Neural progenitor cell (in vitro differentiated cells): ENCODE results near the gene CD99L2. TPM values are rescaled to one million over a fixed set of nuclear protein-coding genes. Genes with fewer than 3 reads are reported as not detected.

Experiments
- DNase-seq: peaks from one replicate; pipeline ENCODE4 v3.0.0-alpha.2; 2016; ENCODE audit warnings: low spot score
- H2AFZ ChIP-seq: fragments of 200-600 bp; sonication (generic); replicated peaks from 2 replicates; pipeline ENCODE4 v1.6.1; 2016; ENCODE audit warnings: antibody characterized with exemption
- H3F3A ChIP-seq: fragments of 200-600 bp; sonication (generic); 2 replicates; pipeline ENCODE4 v1.6.1; 2016; ENCODE audit warnings: antibody characterized with exemption, low read depth
- H3K27ac ChIP-seq: fragments of 200-600 bp; sonication (generic); 2 replicates; pipeline ENCODE4 v1.5.1; 2016; ENCODE audit warnings: mild to moderate bottlenecking
- H3K27me3 ChIP-seq: fragments of 200-600 bp; sonication (generic); 2 replicates; pipeline ENCODE4 v1.6.1; 2016; ENCODE audit warnings: mild to moderate bottlenecking, moderate library complexity
- H3K36me3 ChIP-seq: fragments of 200-600 bp; sonication (generic); 2 replicates; pipeline ENCODE4 v1.5.1; 2016
- H3K4me1 ChIP-seq: fragments of 200-600 bp; sonication (generic); 2 replicates; pipeline ENCODE4 v1.6.1; 2016; ENCODE audit warnings: mixed run types
- H3K4me2 ChIP-seq: fragments of 200-600 bp; sonication (generic); 2 replicates; pipeline ENCODE4 v1.6.1; 2016
- H3K4me3 ChIP-seq: fragments of 200-600 bp; sonication (generic); 2 replicates; pipeline ENCODE4 v1.5.1; 2016
- H3K79me2 ChIP-seq: fragments of 200-600 bp; sonication (generic); 2 replicates; pipeline ENCODE4 v1.6.1; 2016; ENCODE audit warnings: low read depth
- H3K9ac ChIP-seq: fragments of 200-600 bp; sonication (generic); 2 replicates; pipeline ENCODE4 v1.6.1; 2016
- H3K9me3 ChIP-seq: fragments of 200-600 bp; sonication (generic); 2 replicates; pipeline ENCODE4 v1.5.1; 2016; ENCODE audit warnings: low read depth
- H4K20me1 ChIP-seq: fragments of 200-600 bp; sonication (generic); 2 replicates; pipeline ENCODE4 v1.6.1; 2016; ENCODE audit warnings: low read depth
- H3K27ac Mint-ChIP-seq: 3 replicates; pipeline ENCODE4 v1.8.0; 2021; ENCODE audit warnings: mixed read lengths
- H3K27me3 Mint-ChIP-seq: 2 replicates; pipeline ENCODE4 v1.8.0; 2022; ENCODE audit warnings: low read depth, mild to moderate bottlenecking, inconsistent platforms, moderate library complexity, mixed read lengths; ENCODE audit not compliant: insufficient read depth
- H3K36me3 Mint-ChIP-seq: 3 replicates; pipeline ENCODE4 v1.8.0; 2021; ENCODE audit warnings: mixed read lengths
- H3K4me1 Mint-ChIP-seq: 3 replicates; pipeline ENCODE4 v1.8.0; 2021; ENCODE audit warnings: mixed read lengths
- H3K4me3 Mint-ChIP-seq: 3 replicates; pipeline ENCODE4 v1.8.0; 2021; ENCODE audit warnings: mild to moderate bottlenecking, moderate library complexity, mixed read lengths
- H3K9me3 Mint-ChIP-seq: 3 replicates; pipeline ENCODE4 v1.8.0; 2020; ENCODE audit warnings: mixed read lengths
- EZH2 ChIP-seq: fragments of 200-600 bp; sonication (generic); IDR thresholded peaks from 2 replicates; pipeline ENCODE4 v1.6.1; 2017; ENCODE audit warnings: antibody characterized with exemption, mild to moderate bottlenecking, moderate library complexity
- EZH2phosphoT487 ChIP-seq: fragments of 200-600 bp; sonication (generic); IDR thresholded peaks from 2 replicates; pipeline ENCODE4 v1.6.1; 2017; ENCODE audit warnings: antibody characterized with exemption
- total RNA-seq: library from RNA; depleted of rRNA; stranded (reverse); fragments of >200 nt; gene quantifications from 2 replicates; pipeline ENCODE4 v1.2.3, GENCODE V29; 2015; ENCODE audit warnings: low replicate concordance
- TF ChIP-seq, protein P1 (sequence below): fragments of 200-600 bp; sonication (generic); IDR thresholded peaks from 2 replicates; pipeline ENCODE4 v1.5.1; 2017; ENCODE audit warnings: antibody characterized with exemption, mild to moderate bottlenecking

The CD99L2 gene
- total RNA-seq, 1 donor from 2014 or later: 24.7 TPM

DNA sequence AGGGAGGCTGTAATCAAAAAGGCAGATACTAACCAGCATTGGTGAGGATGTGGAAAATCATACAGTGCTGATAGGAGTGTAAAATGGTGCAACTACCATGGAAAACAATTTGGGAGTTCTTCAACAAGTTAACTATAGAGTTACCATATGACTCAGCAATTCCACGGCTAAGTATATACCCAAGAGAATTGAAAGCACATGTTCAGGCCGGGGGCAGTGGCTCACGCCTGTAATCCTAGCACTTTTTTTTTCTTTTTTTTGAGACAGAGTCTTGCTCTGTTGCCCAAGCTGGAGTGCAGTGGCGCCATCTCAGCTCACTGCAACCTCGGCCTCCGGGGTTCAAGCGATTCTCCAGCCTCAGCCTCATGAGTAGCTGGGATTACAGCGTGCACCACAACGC, 15.0 kb upstream of the CD99L2 start:
- Histone ChIP-seq H3K27ac (no peak overlapping the region), H3K36me3 (no peaks in the 10 kb centered on the region), H3K9me3 (no peaks in the 10 kb centered on the region), H3K4me3 (no peak overlapping the region), H2AFZ (no peak overlapping the region), H3K4me1 (no peaks in the 10 kb centered on the region), H3K4me2 (no peak overlapping the region), H3F3A (no peaks in the 10 kb centered on the region), H3K79me2 (no peaks in the 10 kb centered on the region), H3K27me3 (no peaks in the 10 kb centered on the region), H3K9ac (no peak overlapping the region), H4K20me1 (no peaks in the 10 kb centered on the region)
- TF ChIP-seq EZH2: no peak
- TF ChIP-seq, protein P1, sequence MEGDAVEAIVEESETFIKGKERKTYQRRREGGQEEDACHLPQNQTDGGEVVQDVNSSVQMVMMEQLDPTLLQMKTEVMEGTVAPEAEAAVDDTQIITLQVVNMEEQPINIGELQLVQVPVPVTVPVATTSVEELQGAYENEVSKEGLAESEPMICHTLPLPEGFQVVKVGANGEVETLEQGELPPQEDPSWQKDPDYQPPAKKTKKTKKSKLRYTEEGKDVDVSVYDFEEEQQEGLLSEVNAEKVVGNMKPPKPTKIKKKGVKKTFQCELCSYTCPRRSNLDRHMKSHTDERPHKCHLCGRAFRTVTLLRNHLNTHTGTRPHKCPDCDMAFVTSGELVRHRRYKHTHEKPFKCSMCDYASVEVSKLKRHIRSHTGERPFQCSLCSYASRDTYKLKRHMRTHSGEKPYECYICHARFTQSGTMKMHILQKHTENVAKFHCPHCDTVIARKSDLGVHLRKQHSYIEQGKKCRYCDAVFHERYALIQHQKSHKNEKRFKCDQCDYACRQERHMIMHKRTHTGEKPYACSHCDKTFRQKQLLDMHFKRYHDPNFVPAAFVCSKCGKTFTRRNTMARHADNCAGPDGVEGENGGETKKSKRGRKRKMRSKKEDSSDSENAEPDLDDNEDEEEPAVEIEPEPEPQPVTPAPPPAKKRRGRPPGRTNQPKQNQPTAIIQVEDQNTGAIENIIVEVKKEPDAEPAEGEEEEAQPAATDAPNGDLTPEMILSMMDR: no peak
- TF ChIP-seq EZH2phosphoT487: no peak
- no peak for DNase-seq
- Mint-ChIP-seq H3K27me3 (peaks cover 2% of the 10 kb centered on the region), H3K27ac (no peak overlapping the region), H3K4me1 (no peaks in the 10 kb centered on the region), H3K36me3 (no peaks in the 10 kb centered on the region), H3K9me3 (no peaks in the 10 kb centered on the region), H3K4me3 (no peak overlapping the region)

DNA sequence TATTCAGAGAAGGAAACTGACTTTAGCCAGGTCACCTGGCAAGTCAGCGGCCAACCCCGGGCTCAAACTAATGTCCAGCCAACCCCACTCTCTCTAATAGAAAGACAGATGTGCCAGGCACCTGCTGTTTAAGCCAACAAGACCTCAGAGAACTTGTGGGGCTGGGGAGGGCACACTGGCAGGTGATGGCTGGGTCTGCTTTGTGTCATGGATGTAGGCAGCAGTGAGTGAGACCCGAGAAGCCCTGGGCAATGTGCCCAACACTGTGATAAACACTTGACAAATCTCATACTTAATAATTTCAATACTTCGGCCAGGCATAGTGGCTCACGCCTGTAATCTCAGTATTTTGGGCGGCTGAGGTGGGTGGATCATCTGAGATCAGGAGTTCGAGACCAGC, 9.0 kb upstream of the CD99L2 start:
- Mint-ChIP-seq H3K9me3 (peaks cover 7% of the 10 kb centered on the region), H3K36me3 (no peaks in the 10 kb centered on the region), H3K4me3 (no peak overlapping the region), H3K27ac (no peak overlapping the region), H3K4me1 (peaks cover 7% of the 10 kb centered on the region), H3K27me3 (peaks cover 6% of the 10 kb centered on the region)
- Histone ChIP-seq H3K27ac (no peak overlapping the region), H3K4me1 (peaks cover 9% of the 10 kb centered on the region), H4K20me1 (no peaks in the 10 kb centered on the region), H3F3A (peaks cover 8% of the 10 kb centered on the region), H3K27me3 (peaks cover 10% of the 10 kb centered on the region), H3K9ac (no peak overlapping the region), H3K4me3 (no peak overlapping the region), H3K79me2 (no peaks in the 10 kb centered on the region), H3K36me3 (no peaks in the 10 kb centered on the region), H2AFZ (no peak overlapping the region), H3K4me2 (no peak overlapping the region), H3K9me3 (no peaks in the 10 kb centered on the region)
- TF ChIP-seq, protein P1: no peak
- TF ChIP-seq EZH2 (no peak), EZH2phosphoT487 (no peak)
- DNase-seq: no peak

- Histone ChIP-seq H3K27me3 (peaks cover 10% of the 10 kb centered on the region), H3K4me3 (no peak overlapping the region), H3K79me2 (no peaks in the 10 kb centered on the region), H3K4me2 (no peak overlapping the region), H3K9me3 (no peaks in the 10 kb centered on the region), H4K20me1 (no peaks in the 10 kb centered on the region), H3K27ac (no peak overlapping the region), H2AFZ (no peak overlapping the region), H3K4me1 (peaks cover 9% of the 10 kb centered on the region), H3F3A (peaks cover 8% of the 10 kb centered on the region), H3K9ac (no peak overlapping the region), H3K36me3 (no peaks in the 10 kb centered on the region)
- H3K36me3 Mint-ChIP-seq: no peaks in the 10 kb centered on the region
- DNase-seq: no peak
- TF ChIP-seq, protein P1: no peak
- TF ChIP-seq EZH2 (no peak), EZH2phosphoT487 (no peak)
- no peak overlapping the region for H3K4me3 Mint-ChIP-seq
- no peak overlapping the region for H3K27ac Mint-ChIP-seq
- H3K4me1 Mint-ChIP-seq: peaks cover 8% of the 10 kb centered on the region
- peaks cover 7% of the 10 kb centered on the region for H3K9me3 Mint-ChIP-seq
- peaks cover 6% of the 10 kb centered on the region for H3K27me3 Mint-ChIP-seq
These were observed 8.2 kb upstream of the CD99L2 start for GRCh38 chrX:150906694-150907093.
